HG02759 (cell line): ENCODE data around the gene USP33.
"Not testable (repeated sequence)": the region's sequence is repeated elsewhere in the genome, so short reads cannot be mapped to it uniquely, and the experiment has no call there.

Experiments
- ATAC-seq: cut with Tn5 transposase; IDR thresholded peaks from one replicate; pipeline ENCODE4 v1.9.1; 2021; ENCODE audit warnings: mild to moderate bottlenecking, moderate library complexity; ENCODE audit not compliant: unreplicated experiment

USP33 gene

DNA sequence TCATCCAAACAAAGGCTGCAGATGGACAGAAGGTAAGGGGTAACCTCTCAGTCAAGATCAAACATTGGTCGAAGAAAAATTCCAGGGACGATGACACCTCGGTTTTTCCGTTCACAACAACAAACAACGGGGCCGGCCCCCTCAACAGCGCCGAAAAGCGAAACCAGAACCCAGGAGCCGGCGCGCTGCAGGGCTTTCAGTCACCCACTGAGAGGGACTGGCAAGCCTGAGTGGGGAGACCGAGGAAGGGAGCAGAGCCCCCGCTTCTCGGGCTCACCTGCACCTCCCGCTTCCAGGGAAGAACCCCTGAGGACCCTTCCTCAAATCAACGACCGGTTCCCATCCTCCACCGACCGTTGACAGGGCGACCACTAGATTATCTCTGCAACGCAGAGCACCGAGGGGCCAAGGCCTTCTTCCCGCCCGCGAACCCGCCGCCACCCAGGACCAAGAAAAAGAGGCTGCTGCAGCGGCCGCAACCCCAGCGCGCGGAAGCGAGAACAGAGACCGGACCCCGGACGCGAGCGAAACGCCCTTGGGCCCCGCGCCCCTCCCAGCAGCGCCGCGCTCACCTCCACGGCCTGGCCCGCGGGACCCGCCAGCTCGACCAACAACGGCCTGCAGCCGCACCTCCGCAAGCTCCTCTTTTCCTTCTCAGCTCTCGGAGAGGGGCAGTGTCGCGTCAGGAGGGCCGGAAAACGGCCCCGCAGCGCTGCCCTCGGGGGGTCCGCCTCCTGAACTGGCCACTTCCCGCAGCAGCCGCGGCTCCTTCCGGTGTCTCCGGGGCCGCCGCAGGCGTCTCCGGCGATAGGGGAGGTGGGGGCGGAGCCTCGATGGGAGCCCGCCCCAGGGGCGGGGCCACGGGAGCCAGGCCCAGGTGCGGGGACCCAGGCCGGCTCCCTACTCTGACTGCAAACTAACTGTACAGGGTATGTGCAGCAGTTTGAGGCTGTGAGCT, at the start of gene USP33:
Gene USP33, minus strand, starts transcription at position 782 of the 958 bp plus-strand sequence. CDS start 18,155 bp downstream, outside the sequence.
- ATAC-seq, result peak; percentile 97

DNA sequence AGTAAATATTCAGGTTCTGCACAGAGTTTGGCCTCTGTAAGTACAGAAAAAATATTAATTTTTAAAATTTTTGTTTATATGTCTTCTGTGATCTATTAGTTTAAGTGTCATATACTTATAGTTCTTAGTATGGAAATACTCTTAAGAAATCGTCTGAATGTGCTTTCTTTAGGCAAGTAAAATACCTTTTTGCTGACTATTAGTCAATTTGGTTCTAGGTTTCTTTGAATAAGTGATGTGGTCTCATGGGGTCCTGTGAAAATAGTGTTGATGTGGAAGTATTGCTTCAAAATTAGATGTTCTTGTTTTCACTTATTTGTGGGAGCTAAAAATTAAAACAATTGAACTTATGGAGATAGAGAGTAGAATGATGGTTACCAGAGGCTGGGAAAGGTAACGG, 43.7 kb upstream of the USP33 start:
- ATAC-seq, result no peak

DNA sequence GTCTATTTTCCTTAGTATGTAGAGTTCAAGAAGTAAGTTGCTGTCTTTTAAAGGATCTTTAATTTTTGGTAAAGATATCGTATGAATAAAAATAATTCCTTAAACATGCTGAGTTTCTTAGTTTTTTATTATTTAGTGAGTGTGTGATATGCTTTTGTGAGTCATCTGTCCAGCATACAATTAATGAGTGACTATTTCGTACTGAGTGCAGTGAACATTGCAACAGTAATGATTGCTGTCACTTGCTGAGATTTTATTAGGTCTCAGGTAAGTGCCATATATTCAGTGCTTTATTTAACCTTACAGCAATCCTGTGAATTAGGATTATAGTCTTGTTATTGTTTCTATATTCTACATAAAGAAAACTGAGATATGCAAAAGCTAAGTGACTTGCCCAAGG, 42.4 kb upstream of the USP33 start:
- no peak for ATAC-seq

DNA sequence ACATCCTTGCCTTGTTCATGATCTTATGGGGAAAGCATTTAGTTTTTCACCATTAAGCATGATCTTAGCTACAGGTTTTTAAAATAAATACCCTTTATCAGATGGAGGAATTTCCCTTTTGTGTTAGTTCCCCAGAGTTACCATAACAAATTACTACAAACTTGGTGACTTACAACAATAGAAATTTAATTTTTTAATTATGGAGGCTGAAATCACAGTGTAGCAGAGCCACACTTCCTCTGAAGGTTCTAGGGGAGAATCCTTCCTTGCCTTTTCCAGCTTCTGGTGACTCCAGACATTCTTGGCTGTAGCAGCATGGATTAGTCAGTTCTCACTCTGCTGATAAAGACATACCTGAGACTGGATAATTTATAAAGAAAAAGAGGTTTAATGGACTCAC, 38.3 kb upstream of the USP33 start:
- ATAC-seq, result no peak

DNA sequence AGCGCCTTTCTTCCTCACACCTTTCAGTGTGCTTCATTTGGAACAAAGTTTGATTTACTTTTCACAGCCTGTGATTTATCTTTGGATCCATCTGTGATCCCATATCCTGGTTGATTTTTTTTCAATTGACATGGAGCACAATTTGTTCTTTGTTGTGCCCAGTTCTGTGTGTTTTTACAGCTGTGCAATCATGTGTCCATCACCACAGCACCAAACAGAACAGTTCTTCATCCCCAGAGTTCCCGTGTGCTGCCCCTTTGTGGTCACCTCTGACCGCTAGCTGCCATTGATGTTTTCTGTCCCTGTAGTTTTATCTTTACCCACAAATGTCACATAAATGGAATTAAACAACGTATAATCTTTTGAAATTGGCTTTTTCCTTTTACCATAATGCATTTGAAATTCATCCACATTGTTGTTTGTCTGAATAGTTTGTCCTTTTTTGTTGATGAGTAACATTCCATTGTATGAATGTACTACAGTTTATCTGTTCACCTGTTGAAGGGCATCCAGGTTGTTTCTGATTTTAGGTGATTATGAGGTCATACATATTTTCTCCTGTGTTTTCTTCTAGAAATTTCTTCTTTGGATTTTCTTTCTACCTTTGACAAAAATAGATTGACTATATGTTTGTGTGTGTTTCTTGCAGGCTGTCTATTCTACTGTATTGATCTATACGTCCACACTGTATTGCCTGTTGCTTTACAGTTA, 37.2 kb upstream of the USP33 start:
- no peak for ATAC-seq

DNA sequence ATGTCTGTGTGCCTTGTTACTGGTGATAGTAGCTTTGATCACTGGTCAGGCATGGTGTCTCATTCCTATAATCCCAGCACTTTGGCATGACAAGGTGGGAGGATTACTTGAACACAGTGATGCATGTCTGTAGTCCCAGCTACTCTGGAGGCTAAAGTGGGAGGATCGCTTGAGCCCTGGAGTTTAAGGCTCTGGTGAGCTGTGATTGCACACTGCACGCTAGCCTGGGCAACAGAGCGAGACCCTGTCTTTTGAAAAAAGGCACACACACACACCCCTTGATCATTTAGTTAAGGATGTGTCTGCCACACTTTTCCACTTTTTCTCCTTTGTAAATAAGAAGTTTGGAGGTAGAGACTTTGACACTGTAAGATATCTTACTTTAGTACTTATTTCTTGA, 34.9 kb upstream of the USP33 start:
- no peak for ATAC-seq

DNA sequence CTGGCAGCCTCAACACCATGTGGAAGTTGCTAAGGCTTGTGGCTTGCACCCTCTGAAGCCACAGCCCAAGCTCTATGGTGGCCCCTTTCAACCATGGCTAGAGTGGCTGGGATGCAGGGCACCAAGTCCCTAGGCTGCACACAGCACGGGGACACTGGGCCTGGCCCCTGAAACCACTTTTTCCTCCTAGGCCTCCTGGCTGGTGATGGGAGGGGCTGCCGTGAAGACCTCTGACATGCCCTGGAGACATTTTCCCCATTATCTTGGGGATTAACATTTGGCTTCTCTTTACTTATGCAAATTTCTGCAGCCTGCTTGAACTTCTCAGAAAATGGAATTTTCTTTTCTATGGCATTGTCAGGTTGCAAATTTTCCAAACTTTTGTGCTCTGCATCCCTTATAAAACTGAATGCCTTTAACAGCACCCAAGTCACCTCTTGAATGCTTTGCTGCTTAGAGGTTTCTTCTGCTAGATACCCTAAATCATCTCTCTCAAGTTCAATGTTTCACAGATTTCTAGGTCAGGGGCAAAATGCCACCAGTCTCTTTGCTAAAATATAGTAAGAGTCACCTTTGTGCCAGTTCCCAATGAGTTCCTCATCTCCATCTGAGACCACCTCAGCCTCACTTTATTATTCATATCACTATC, 26.6 kb upstream of the USP33 start:
- ATAC-seq, result not testable (repeated sequence)

DNA sequence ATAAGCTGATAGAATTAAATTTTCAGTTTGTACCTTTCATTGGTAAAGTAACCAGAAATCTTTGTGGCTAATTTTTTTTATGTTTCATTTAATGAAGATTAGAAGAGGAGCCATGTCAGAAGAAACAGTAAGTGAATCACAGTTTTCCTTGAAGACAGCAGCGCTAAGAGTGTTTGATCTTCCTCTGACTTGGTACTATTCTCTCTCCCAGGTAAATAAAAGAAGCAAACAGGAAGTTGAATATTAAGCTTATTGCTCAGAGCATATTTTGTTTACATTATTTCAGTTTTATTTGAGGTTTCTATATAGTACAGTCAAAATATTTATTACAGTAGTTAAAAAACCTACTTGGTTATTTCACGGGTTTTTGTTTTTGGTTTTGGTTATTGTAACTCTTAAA, 23.5 kb upstream of the USP33 start:
- ATAC-seq, result no peak

DNA sequence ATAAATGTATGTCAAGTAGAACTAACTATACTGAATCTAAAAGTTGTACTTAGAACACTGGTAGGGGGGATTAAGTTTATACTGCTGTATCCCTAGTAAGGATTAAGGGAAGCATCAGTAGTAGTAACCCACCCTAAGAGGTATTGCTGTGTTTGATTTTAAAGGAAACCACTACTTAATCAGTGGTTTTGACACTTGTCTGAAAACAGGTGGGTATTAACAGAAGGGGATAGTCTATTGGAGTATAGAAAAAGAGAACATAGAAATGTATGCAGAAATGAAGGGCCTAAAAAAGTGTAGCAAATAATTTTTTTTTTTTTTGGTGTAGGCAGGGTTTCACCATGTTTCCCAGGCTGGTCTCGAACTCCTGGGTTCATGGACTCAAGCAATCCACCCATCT, 22.0 kb upstream of the USP33 start:
- ATAC-seq, result no peak

DNA sequence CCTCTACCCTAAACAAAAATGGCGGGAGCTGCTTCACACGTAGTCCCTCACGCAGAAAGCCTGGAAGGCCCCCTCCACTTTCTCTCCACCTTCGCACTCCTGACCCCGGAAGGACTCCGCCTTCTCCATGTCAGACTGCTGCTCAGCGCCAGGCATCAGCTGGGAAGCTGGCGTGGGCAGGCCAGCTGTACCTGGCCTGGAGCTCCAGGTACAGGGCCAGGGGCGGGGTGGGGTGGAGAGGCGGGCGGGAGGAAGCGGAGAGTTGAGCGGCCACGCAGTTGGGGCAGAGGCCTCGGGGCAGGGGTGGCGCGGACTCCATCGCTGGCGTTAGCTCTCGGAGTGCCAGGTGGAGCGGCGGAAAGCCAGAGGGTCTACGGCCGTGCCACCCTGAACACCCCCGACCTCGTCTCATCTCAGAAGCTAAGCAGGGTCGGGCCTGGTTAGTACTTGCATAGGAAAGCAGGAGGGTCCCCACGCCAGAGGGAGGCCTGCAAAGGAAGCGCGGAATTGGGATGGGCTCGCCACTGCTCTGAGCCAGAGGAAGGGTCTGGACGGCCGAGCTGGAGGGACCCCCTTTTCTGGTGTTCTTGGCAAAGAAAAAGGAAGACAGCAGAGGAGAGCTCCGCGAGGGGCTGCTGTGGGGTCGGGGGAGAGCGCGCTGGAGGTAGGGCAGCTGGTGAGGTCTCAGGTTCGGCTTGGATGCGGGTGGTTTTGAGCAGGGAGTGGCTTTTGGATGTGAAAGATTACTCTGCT, 20.1 kb upstream of the USP33 start, which contains the start of gene MIGA1:
Gene MIGA1, plus strand, starts transcription at position 121 of the 753 bp plus-strand sequence. CDS start 3,604 bp downstream, outside the sequence.
- peak; percentile 97 for ATAC-seq

DNA sequence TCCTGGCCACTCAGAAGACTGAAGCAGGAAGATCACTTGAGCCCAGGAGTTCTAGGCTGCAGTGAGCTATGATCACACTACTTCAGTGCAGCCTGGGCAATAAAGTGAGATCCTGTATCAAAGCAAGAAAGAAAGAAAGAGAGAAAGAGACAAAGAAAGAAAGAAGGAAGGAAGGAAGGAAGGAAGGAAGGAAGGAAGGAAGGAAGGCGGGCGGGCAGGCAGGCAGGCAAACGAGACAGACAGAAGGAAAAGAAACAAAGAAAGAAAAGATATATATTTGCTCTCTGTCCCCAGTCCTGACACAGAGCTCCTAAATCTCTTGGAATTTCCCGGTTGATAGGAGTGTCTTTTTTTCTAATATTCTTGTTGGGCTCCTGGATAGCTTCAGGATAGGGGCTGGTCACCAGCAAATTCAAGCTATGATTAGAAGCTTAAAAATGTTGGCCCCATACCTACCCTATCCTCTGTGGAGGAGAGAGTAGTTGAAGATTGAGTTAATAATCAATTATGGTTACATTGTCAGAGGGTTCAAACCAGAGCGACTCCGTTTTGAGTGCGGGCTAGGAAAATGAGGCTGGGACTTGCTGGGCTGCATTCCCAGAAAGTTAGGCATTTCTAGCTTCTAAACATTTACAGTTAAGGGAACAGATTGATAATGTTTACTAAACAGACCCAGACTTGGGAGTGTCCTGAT, 16.5 kb upstream of the USP33 start:
- no peak for ATAC-seq

DNA sequence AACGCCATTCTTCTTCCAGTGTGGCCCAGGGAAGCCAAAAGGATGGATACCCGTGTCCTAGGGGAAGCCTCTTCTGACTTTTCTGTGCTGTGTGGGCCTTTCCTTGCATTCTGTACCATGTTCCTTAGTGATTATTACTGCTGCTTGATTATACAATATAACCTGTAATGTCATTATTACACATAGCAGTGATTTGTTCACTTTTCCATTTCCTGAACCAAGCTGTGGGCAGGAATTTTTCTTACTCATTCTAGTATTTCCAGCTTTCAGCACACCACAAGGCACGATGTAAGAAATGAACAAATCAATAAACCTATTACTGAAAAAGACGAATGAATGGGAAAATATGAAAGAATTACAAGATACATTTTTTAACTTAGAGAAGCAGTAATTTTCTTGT, 8.4 kb upstream of the USP33 start:
- ATAC-seq, result no peak

DNA sequence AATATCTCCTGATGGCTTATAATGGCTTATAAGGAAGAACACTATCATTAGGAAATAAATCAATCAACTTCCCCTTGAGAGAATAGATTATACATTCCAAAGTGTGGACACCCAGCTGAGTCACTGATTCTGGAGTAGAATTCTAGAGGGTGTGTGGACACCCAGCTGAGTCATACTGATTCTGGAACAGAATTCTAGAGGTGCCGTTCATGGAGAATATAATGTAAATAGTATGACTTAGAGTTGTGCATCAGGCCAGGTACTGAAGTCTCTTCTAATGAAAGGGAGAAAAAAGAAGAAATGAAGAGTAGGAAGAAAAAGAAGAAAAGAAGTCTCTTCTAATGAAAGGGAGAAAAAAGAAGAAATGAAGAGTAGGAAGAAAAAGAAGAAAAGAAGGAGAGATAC, 2.4 kb upstream of the USP33 start:
- ATAC-seq, result no peak

DNA sequence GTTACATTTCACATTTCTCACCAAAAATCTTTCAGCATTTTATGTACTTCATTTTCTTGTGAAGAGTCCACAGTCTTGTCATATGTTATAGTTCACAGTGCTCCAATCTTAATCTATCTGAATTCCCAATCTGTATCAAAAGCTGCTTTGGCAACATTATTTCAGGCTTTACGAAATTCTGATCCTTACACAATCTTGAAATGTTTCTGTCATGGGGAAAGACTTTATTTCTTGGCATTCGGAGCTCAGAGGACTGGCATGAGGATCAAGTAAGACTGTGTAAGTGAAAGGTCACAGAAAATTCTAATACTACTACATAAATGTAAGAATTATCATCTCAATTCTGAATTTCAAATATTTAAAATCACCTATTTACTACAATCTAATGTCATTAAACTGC, 2.0 kb downstream of the USP33 start:
- no peak for ATAC-seq

DNA sequence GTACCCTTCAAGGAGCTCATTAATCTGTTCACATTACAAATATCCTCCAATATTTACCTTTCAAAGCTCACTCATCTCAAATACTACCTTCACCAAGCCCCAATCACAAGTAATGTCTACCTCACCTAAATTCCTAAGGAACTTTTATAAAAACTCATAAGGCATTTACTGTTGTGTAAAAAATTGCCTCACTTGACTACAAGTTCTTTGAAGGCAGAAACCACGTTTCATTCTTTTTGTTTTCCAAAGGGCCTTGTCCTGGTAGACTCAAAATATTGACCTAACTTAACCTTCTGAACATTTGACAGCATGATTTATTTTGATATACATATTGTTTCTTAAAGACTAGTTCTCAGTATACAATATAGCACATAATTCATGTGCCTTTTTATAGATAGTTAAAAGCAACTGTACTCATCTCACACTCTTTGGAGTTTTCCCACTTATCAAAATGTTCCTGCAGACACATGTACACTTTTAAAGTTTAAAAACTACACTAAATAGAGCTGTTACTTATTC, 2.5 kb downstream of the USP33 start:
- no peak for ATAC-seq

DNA sequence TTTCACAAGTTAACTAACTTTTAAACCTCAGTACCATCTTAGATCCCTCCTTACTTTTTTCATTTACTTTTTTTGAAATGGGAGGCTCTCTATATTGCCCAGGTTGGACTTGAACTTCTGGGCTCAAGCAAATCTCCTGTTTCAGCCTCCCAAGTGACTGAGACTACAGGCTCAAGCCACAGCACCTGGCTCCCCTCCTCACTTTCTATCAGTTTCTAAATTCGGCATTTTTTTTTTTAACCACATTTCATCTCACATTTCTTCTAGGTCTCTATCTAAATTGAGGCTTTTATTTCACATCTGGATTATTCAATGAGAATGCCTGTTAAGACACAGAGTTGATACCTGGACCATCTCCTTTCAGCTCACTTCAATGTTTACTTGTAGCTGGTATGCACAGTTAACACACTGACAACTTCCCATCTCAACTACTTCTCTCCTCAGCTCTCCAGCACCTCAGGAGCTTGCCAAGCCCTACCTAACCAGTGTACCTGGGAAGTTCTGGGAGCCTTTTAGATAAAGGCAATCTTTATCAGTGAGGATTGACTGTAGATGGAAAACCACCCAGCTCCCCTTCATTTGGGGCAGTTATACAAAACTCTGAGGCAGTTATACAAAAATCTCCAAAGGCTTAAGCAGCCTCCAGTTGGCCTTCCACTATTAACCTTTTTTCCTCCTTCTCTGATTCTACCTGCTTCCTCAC, 3.4 kb downstream of the USP33 start:
- no peak for ATAC-seq

DNA sequence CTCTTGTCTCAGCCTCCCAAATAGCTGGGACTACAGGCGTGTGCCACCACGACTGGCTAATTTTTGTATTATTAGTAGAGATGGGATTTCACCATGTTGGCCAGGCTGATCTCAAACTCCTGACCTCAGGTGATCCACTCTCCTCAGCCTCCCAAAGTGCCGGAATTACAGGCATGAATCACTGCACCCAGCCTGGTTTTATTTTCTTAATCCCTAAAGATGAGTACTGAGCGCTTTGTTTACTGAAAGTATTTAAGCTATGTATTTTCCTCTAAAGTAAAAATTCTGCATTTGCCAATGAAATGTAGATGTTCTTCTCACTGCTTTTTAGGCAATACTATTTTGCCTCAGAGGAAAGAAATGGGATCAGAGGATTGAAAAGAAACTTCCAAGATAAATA, 10.2 kb downstream of the USP33 start:
- not testable (repeated sequence) for ATAC-seq

DNA sequence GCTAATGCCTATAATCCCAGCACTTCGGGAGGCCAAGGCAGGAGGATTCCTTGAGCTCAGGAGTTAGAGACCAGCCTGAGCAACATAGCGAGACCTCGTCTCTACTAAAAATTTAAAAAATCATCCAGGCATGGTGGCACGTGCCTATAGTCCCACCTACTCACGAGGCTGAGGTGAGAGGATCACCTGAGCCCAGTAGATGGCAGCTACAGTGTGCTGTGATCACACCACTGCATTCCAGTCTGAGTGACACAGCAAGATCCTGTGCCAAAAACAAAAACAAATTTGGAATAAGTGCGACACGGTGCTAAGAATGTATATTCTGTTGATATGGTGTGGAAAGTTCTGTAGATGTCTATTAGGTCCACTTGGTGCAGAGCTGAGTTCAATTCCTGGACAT, 15.1 kb downstream of the USP33 start:
- ATAC-seq, result no peak

DNA sequence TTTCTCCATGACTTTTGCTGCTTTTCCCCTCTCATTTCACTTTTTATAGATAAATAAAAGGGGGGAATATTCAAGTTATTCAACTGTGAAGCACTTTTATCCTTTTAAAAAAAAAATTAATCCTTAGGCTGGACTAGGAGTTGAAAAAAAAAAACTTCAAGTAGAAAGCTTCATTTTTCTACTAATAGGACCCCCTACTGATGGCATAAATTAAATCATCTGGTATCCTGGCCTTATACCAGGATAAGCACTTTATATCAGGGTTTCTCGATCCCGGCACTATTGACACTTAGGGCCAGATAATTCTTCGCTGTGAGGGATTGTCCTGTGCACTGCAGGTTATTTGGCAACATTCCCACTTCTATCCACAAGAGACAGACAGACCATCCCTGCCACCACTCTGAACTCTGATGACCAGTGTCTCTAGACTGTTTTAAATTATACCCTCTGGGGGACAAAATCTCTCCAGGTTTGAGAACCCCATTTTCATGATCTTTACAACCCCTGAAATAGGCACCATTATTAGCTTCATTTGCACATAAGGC, 17.6 kb downstream of the USP33 start:
- ATAC-seq, result no peak
